ENCODE measurements around the gene MUSTN1.

Gene MUSTN1

GRCh38 chr3:52800079-52800478 lies 34.7 kb downstream of the MUSTN1 start:
- H3K9ac ChIP-seq (ENCODE audit: low read length): no peak overlapping the region
- H3K27ac ChIP-seq (ENCODE audit: low read depth, low read length, poor library complexity, severe bottlenecking): no peak overlapping the region
- no peak overlapping the region for H3K4me2 ChIP-seq (ENCODE audit: low read length)
- H3K4me3 ChIP-seq (ENCODE audit: low read depth, low read length, poor library complexity, severe bottlenecking): no peak overlapping the region
- H3K9me3 ChIP-seq (ENCODE audit: low read length): no peaks in the 10 kb centered on the region
- no peak overlapping the region for H2AFZ ChIP-seq (ENCODE audit: low read length)
- H4K20me1 ChIP-seq (ENCODE audit: insufficient read depth, low read length): no peaks in the 10 kb centered on the region
- TF ChIP-seq, protein P1, sequence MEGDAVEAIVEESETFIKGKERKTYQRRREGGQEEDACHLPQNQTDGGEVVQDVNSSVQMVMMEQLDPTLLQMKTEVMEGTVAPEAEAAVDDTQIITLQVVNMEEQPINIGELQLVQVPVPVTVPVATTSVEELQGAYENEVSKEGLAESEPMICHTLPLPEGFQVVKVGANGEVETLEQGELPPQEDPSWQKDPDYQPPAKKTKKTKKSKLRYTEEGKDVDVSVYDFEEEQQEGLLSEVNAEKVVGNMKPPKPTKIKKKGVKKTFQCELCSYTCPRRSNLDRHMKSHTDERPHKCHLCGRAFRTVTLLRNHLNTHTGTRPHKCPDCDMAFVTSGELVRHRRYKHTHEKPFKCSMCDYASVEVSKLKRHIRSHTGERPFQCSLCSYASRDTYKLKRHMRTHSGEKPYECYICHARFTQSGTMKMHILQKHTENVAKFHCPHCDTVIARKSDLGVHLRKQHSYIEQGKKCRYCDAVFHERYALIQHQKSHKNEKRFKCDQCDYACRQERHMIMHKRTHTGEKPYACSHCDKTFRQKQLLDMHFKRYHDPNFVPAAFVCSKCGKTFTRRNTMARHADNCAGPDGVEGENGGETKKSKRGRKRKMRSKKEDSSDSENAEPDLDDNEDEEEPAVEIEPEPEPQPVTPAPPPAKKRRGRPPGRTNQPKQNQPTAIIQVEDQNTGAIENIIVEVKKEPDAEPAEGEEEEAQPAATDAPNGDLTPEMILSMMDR (IDR thresholded peaks at IDR 0.05; ENCODE audit: low read length): no peak
- TF ChIP-seq EZH2 (IDR thresholded peaks at IDR 0.05; ENCODE audit: borderline replicate concordance, low read length): no peak
- no peaks in the 10 kb centered on the region for H3K79me2 ChIP-seq (ENCODE audit: insufficient read depth, low read length)
- H3F3A ChIP-seq (ENCODE audit: insufficient read depth, low read length): no peaks in the 10 kb centered on the region
- no peaks in the 10 kb centered on the region for H3K9me2 ChIP-seq (ENCODE audit: low read depth, low read length)
- H3K36me3 ChIP-seq (ENCODE audit: insufficient read depth, low read length): no peaks in the 10 kb centered on the region
- no peaks in the 10 kb centered on the region; the same call in 1 of the 2 replicates for H3K27me3 ChIP-seq (ENCODE audit: insufficient read depth, low read length)
- no peaks in the 10 kb centered on the region for H3K4me1 ChIP-seq (ENCODE audit: insufficient read depth, low read length, severe bottlenecking)

GRCh38 chr3:52798978-52799476 lies 35.8 kb downstream of the MUSTN1 start:
- H3K4me1 ChIP-seq (ENCODE audit: insufficient read depth, low read length, severe bottlenecking): no peaks in the 10 kb centered on the region
- no peak overlapping the region for H3K27ac ChIP-seq (ENCODE audit: low read depth, low read length, poor library complexity, severe bottlenecking)
- TF ChIP-seq, protein P1 (IDR thresholded peaks at IDR 0.05; ENCODE audit: low read length): peak; percentile 82
- no peak for TF ChIP-seq EZH2 (IDR thresholded peaks at IDR 0.05; ENCODE audit: borderline replicate concordance, low read length)
- no peaks in the 10 kb centered on the region; the same call in 1 of the 2 replicates for H3K27me3 ChIP-seq (ENCODE audit: insufficient read depth, low read length)
- no peaks in the 10 kb centered on the region for H3K9me3 ChIP-seq (ENCODE audit: low read length)
- no peak overlapping the region for H3K9ac ChIP-seq (ENCODE audit: low read length)
- H3K4me3 ChIP-seq (ENCODE audit: low read depth, low read length, poor library complexity, severe bottlenecking): no peak overlapping the region
- no peaks in the 10 kb centered on the region for H3K36me3 ChIP-seq (ENCODE audit: insufficient read depth, low read length)
- no peaks in the 10 kb centered on the region for H3K9me2 ChIP-seq (ENCODE audit: low read depth, low read length)
- no peak overlapping the region for H3K4me2 ChIP-seq (ENCODE audit: low read length)
- no peaks in the 10 kb centered on the region for H4K20me1 ChIP-seq (ENCODE audit: insufficient read depth, low read length)
- H3K79me2 ChIP-seq (ENCODE audit: insufficient read depth, low read length): no peaks in the 10 kb centered on the region
- no peak overlapping the region for H2AFZ ChIP-seq (ENCODE audit: low read length)
- no peaks in the 10 kb centered on the region for H3F3A ChIP-seq (ENCODE audit: insufficient read depth, low read length)

- Histone ChIP-seq H3K27ac (ENCODE audit: low read depth, low read length, poor library complexity, severe bottlenecking) (no peak overlapping the region), H3K4me1 (ENCODE audit: insufficient read depth, low read length, severe bottlenecking) (no peaks in the 10 kb centered on the region)
These were observed 36.3 kb downstream of the MUSTN1 start for GRCh38 chr3:52798376-52798977.

More at GRCh38 chr3:52798376-52798977, 36.3 kb downstream of the MUSTN1 start:
- Histone ChIP-seq H3K4me3 (ENCODE audit: low read depth, low read length, poor library complexity, severe bottlenecking) (no peak overlapping the region), H2AFZ (ENCODE audit: low read length) (no peak overlapping the region), H3K4me2 (ENCODE audit: low read length) (no peak overlapping the region), H3K79me2 (ENCODE audit: insufficient read depth, low read length) (no peaks in the 10 kb centered on the region), H3K9ac (ENCODE audit: low read length) (no peak overlapping the region), H3K9me2 (ENCODE audit: low read depth, low read length) (no peaks in the 10 kb centered on the region), H3F3A (ENCODE audit: insufficient read depth, low read length) (no peaks in the 10 kb centered on the region), H3K36me3 (ENCODE audit: insufficient read depth, low read length) (no peaks in the 10 kb centered on the region), H3K9me3 (ENCODE audit: low read length) (no peaks in the 10 kb centered on the region), H3K27me3 (ENCODE audit: insufficient read depth, low read length) (no peaks in the 10 kb centered on the region; the same call in 1 of the 2 replicates), H4K20me1 (ENCODE audit: insufficient read depth, low read length) (no peaks in the 10 kb centered on the region)
- TF ChIP-seq, protein P1 (IDR thresholded peaks at IDR 0.05; ENCODE audit: low read length): no peak
- no peak for TF ChIP-seq EZH2 (IDR thresholded peaks at IDR 0.05; ENCODE audit: borderline replicate concordance, low read length)
